ENCODE results near the gene DPH6. TPM values are rescaled to one million over a fixed set of nuclear protein-coding genes. Genes with fewer than 3 reads are reported as not detected.

The DPH6 gene
- polyA plus RNA-seq, 1 experiment, result 9.9 TPM

DNA sequence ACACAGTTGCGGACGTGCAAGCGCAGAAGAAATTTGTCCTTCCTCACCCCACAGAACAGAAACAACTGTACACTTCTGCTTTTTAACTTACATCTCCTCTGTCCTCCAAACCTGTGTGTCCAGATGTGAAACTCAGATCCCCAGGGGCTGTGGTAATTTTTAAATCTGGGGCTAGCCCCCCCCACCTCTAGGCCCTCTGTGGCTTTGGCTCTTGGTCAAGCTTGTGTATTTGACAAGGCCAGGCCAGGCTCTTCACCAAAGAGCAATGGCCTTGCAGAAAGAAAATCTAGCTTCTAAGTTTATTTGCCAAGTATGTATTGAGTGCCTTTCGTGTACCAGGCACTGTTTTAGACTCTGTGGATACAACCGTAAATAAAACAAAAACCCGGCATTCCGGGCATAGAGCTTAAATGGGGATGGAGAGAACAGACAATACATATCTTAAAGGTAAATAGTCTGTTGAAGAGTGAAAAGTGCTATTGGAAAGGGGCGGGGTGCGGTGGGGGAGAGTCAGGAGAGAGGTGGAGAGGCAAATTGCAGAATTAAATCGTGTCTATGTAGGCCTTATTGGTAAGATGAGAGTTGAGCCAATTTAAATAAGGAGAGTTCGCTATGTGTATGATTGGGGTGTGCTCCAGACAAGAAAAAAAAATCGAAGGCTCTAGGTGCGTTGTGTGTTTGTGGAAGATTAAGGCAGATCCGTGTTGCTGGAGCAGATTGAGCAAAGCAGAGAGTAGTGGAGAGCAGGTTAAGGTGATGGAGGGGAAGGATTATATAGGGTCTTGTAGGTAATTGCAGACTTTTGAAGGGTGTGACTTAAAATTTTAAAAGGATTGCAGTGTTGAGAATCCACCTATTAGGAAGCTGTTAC lies 781 bp upstream of the DPH6 start:
- Histone ChIP-seq H3K27me3 (ENCODE audit: control insufficient read depth, insufficient read depth, low read length) (no peaks in the 10 kb centered on the region), H3K36me3 (ENCODE audit: control insufficient read depth, insufficient read depth, low read length) (no peaks in the 10 kb centered on the region), H3K4me3 (ENCODE audit: low read depth, low read length) (peak overlapping the region; percentile 83)
- POLR2A ChIA-PET, result interaction anchor here (0.6 kb wide), 1 partner anchor 242 kb away, joined by 3 read pairs; no protein-coding TSS in a partner anchor
- TF ChIP-seq, protein P1, sequence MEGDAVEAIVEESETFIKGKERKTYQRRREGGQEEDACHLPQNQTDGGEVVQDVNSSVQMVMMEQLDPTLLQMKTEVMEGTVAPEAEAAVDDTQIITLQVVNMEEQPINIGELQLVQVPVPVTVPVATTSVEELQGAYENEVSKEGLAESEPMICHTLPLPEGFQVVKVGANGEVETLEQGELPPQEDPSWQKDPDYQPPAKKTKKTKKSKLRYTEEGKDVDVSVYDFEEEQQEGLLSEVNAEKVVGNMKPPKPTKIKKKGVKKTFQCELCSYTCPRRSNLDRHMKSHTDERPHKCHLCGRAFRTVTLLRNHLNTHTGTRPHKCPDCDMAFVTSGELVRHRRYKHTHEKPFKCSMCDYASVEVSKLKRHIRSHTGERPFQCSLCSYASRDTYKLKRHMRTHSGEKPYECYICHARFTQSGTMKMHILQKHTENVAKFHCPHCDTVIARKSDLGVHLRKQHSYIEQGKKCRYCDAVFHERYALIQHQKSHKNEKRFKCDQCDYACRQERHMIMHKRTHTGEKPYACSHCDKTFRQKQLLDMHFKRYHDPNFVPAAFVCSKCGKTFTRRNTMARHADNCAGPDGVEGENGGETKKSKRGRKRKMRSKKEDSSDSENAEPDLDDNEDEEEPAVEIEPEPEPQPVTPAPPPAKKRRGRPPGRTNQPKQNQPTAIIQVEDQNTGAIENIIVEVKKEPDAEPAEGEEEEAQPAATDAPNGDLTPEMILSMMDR (IDR thresholded peaks at IDR 0.05; ENCODE audit: insufficient read depth, low read depth, low read length), result no peak
- CTCF ChIA-PET, result no interaction called here
- no peak for DNase-seq (ENCODE audit: low read depth)

DNA sequence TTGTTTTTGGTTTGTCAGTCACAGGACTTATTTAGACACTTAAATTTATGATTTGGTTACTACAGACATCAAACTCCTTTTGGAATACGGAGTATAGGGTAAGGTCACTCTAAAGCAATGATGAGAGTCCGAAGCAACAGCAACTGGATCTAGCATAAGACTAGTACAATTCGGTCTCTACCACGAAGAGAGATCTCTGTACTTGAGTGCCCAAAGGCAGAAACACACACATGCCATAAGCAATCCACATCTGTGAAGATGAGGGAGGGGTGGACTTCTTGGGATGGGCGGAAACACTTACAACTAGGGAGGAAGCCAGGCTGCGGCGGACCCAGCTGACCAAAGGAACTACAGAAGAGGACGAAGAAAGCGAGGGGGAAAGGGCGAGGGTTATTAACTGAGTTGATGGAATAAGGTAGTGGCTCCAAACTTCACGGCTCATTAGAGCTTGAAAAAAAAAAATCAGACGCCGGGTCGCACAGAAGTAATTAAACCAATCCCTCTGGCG lies 595 bp downstream of the DPH6 start:
- CTCF ChIA-PET, result no interaction called here

DNA sequence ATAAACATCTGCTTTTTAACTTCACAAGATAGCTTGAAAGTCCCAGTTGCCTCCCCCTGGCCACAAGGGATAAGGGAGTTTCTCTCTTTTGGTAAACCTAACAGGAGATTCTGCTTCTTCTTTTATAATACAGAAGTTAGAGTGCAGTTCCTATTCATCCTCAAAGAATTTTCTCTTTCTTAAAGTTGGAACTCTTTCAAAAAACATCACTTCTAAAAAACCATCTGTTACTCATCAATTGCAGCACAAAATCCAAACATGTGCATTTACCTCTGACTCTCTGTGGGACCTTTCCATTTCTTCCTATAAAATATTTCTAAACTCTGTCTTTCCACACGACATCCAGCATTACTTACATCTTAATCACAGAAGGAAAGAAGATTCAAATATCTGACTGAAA lies 5.1 kb downstream of the DPH6 start:
- ChIA-PET CTCF (interaction anchor here (0.9 kb wide), 1 partner anchor 211 kb away, joined by 5 read pairs; no protein-coding TSS in a partner anchor), POLR2A (no interaction called here)
- peak; percentile 73 for DNase-seq (ENCODE audit: low read depth)
- Histone ChIP-seq H3K4me3 (ENCODE audit: low read depth, low read length) (no peak overlapping the region), H3K27me3 (ENCODE audit: control insufficient read depth, insufficient read depth, low read length) (no peaks in the 10 kb centered on the region), H3K36me3 (ENCODE audit: control insufficient read depth, insufficient read depth, low read length) (no peaks in the 10 kb centered on the region)
- TF ChIP-seq, protein P1 (IDR thresholded peaks at IDR 0.05; ENCODE audit: insufficient read depth, low read depth, low read length), result no peak

More for the DNA sequence above, 595 bp downstream of the DPH6 start:
- Histone ChIP-seq H3K36me3 (ENCODE audit: control insufficient read depth, insufficient read depth, low read length) (no peaks in the 10 kb centered on the region), H3K27me3 (ENCODE audit: control insufficient read depth, insufficient read depth, low read length) (no peaks in the 10 kb centered on the region), H3K4me3 (ENCODE audit: low read depth, low read length) (peak overlapping the region; percentile 83)
- POLR2A ChIA-PET, result interaction anchor here (0.6 kb wide), 1 partner anchor 151 kb away, joined by 5 read pairs; no protein-coding TSS in a partner anchor
- TF ChIP-seq, protein P1 (IDR thresholded peaks at IDR 0.05; ENCODE audit: insufficient read depth, low read depth, low read length), result no peak
- no peak for DNase-seq (ENCODE audit: low read depth)

DNA sequence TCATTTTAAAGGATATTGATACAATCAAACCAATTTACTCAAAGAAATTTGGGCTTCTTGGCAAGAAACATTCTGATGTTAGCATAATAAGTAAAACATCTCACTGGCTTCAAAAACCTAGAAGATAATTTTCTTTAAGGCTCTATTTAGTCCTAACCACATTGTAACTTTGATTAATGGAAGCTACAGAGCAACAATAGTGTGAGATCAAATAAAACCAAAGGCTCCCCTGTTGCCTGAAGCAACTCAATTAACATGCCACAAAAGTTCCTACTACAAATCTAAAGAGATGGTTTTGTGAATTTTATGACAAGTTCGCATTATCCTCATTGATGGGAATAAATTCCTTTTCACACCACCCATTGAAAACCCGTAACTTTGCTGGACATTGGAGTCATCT lies 5.9 kb downstream of the DPH6 start:
- ChIA-PET POLR2A (no interaction called here), CTCF (interaction anchor here (0.9 to 1.2 kb wide), 2 partner anchors 20 to 212 kb away, joined by 3 to 5 read pairs; no protein-coding TSS in a partner anchor)

More for the DNA sequence above, 5.9 kb downstream of the DPH6 start:
- no peak for DNase-seq (ENCODE audit: low read depth)
- Histone ChIP-seq H3K4me3 (ENCODE audit: low read depth, low read length) (no peak overlapping the region), H3K36me3 (ENCODE audit: control insufficient read depth, insufficient read depth, low read length) (no peaks in the 10 kb centered on the region), H3K27me3 (ENCODE audit: control insufficient read depth, insufficient read depth, low read length) (no peaks in the 10 kb centered on the region)
- TF ChIP-seq, protein P1 (IDR thresholded peaks at IDR 0.05; ENCODE audit: insufficient read depth, low read depth, low read length), result no peak
